HG03108 (cell line): ENCODE measurements around the gene EIF4A3.
"Not testable (repeated sequence)": the region's sequence is repeated elsewhere in the genome, so short reads cannot be mapped to it uniquely, and the experiment has no call there.

ENCODE experiments used
- ATAC-seq: cut with Tn5 transposase; IDR thresholded peaks from one replicate; pipeline ENCODE4 v1.9.1; 2021; ENCODE audit warnings: moderate library complexity; ENCODE audit not compliant: unreplicated experiment

The EIF4A3 gene

GRCh38 chr17:80173916-80174315 is 27.0 kb upstream of the EIF4A3 start:
- ATAC-seq: no peak

- no peak for ATAC-seq
Observed at GRCh38 chr17:80173126-80173525, 26.2 kb upstream of the EIF4A3 start.

- ATAC-seq: no peak
Observed at GRCh38 chr17:80171681-80172080, 24.8 kb upstream of the EIF4A3 start.

- no peak for ATAC-seq
Observed at GRCh38 chr17:80169784-80170500, 23.0 kb upstream of the EIF4A3 start, which contains the start of gene CARD14. Gene CARD14, plus strand, starts transcription at chr17:80170030. Its CDS starts 11,409 bp downstream, at chr17:80181439.

GRCh38 chr17:80169107-80169506 is 22.2 kb upstream of the EIF4A3 start:
- ATAC-seq: no peak

GRCh38 chr17:80168371-80168770 is 21.4 kb upstream of the EIF4A3 start:
- ATAC-seq: no peak

- ATAC-seq: no peak
Observed at GRCh38 chr17:80166446-80166845, 19.5 kb upstream of the EIF4A3 start.

- ATAC-seq: no peak
Observed at GRCh38 chr17:80164185-80164584, 17.3 kb upstream of the EIF4A3 start.

GRCh38 chr17:80163336-80163735 is 16.4 kb upstream of the EIF4A3 start:
- ATAC-seq: no peak

GRCh38 chr17:80160536-80160935 is 13.6 kb upstream of the EIF4A3 start:
- ATAC-seq: no peak

- ATAC-seq: no peak
Observed at GRCh38 chr17:80158846-80159245, 11.9 kb upstream of the EIF4A3 start.

- ATAC-seq: not testable (repeated sequence)
Observed at GRCh38 chr17:80155600-80155999, 8.7 kb upstream of the EIF4A3 start.

- no peak for ATAC-seq
Observed at GRCh38 chr17:80154166-80154565, 7.2 kb upstream of the EIF4A3 start.

GRCh38 chr17:80153004-80153403 is 6.1 kb upstream of the EIF4A3 start:
- ATAC-seq: peak; percentile 75

- ATAC-seq: no peak
Observed at GRCh38 chr17:80152081-80152702, 5.3 kb upstream of the EIF4A3 start.

- ATAC-seq: no peak
Observed at GRCh38 chr17:80151333-80151732, 4.4 kb upstream of the EIF4A3 start.

- ATAC-seq: peak; percentile 9
Observed at GRCh38 chr17:80146121-80147034, 550 bp downstream of the EIF4A3 start.

GRCh38 chr17:80145076-80146075 is 1.6 kb downstream of the EIF4A3 start:
- no peak for ATAC-seq

- no peak for ATAC-seq
Observed at GRCh38 chr17:80142929-80143328, 4.0 kb downstream of the EIF4A3 start.

- ATAC-seq: no peak
Observed at GRCh38 chr17:80141463-80142165, 5.3 kb downstream of the EIF4A3 start.
